ENCODE measurements around the gene DIP2C. TPM values are rescaled to one million over a fixed set of nuclear protein-coding genes. Genes with fewer than 3 reads are reported as not detected.

The DIP2C gene
- total RNA-seq, 1 donor from 2014 or later, result 0.53 TPM

DNA sequence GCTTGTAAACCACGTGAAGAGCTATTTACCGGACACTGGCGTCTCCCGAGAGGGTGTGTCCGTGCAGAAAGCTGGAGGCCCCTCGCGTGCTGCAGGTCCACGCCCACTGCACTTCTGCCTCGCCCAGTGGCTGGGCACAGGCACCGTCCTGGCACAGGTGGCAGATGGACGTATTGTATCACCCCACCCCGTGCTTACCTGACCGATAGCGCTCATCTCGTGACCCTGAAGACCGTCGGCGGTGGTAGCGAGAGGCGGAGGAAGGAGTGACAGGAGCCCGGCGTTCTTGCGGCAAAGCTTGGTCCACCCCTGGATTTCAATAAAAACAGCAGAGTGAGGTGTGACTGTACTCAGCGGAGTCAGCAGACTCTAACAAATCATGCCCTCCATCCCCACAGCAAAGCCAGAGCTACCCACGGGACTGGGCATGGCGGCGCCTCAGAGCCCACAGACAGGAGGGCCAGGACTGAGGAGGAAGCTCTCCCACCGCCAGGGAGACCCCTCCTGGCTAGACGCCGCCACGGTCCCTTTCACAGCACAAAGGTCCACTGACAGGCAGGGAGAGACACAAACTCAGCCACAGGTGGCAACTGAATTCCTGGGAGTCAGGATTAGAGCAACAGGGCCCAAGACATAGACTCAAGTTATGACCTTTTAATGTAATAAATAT, 217.1 kb downstream of the DIP2C start:
- FAIRE-seq, result no peak
- no peaks in the 10 kb centered on the region for H3K27me3 ChIP-seq (ENCODE audit: control insufficient read depth, insufficient read depth, low read length)
- no peaks in the 10 kb centered on the region for H3K36me3 ChIP-seq (ENCODE audit: control insufficient read depth, insufficient read depth, low read length)
- no peak overlapping the region for H3K4me3 ChIP-seq (ENCODE audit: low read depth, low read length)
- TF ChIP-seq, protein P1, sequence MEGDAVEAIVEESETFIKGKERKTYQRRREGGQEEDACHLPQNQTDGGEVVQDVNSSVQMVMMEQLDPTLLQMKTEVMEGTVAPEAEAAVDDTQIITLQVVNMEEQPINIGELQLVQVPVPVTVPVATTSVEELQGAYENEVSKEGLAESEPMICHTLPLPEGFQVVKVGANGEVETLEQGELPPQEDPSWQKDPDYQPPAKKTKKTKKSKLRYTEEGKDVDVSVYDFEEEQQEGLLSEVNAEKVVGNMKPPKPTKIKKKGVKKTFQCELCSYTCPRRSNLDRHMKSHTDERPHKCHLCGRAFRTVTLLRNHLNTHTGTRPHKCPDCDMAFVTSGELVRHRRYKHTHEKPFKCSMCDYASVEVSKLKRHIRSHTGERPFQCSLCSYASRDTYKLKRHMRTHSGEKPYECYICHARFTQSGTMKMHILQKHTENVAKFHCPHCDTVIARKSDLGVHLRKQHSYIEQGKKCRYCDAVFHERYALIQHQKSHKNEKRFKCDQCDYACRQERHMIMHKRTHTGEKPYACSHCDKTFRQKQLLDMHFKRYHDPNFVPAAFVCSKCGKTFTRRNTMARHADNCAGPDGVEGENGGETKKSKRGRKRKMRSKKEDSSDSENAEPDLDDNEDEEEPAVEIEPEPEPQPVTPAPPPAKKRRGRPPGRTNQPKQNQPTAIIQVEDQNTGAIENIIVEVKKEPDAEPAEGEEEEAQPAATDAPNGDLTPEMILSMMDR (IDR thresholded peaks at IDR 0.05; ENCODE audit: insufficient read depth, low read length, severe bottlenecking), result no peak
- DNase-seq (ENCODE audit: low read depth), result no peak

- H3K27me3 ChIP-seq (ENCODE audit: control insufficient read depth, insufficient read depth, low read length), result no peaks in the 10 kb centered on the region
- H3K36me3 ChIP-seq (ENCODE audit: control insufficient read depth, insufficient read depth, low read length), result no peaks in the 10 kb centered on the region
- DNase-seq (ENCODE audit: low read depth), result no peak
- no peak overlapping the region for H3K4me3 ChIP-seq (ENCODE audit: low read depth, low read length)
- TF ChIP-seq, protein P1 (IDR thresholded peaks at IDR 0.05; ENCODE audit: insufficient read depth, low read length, severe bottlenecking), result no peak
- peak; percentile 23 for FAIRE-seq
Observed at GRCh38 chr10:470339-471003, 219.0 kb downstream of the DIP2C start.

DNA sequence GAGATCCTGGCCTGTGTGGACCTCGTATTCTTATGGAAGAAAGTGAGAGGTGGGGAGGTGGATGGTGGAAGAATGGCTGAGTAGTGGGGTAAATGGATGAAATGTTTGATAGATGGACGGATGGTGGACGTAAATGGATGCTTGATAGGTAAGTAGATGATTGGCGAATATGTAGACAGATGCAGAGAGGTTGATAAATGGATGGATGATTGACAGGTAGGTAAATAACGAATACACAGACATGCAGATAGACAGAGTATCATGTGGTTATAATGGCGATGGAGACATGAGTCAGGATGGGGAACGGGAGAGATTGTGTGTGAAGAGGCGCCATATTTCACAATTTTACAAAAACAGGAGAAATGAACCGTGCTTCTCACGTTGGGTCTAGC, 219.5 kb downstream of the DIP2C start:
- no peak for DNase-seq (ENCODE audit: low read depth)
- Histone ChIP-seq H3K27me3 (ENCODE audit: control insufficient read depth, insufficient read depth, low read length) (no peaks in the 10 kb centered on the region), H3K4me3 (ENCODE audit: low read depth, low read length) (no peak overlapping the region), H3K36me3 (ENCODE audit: control insufficient read depth, insufficient read depth, low read length) (no peaks in the 10 kb centered on the region)
- no peak for FAIRE-seq
- TF ChIP-seq, protein P1 (IDR thresholded peaks at IDR 0.05; ENCODE audit: insufficient read depth, low read length, severe bottlenecking), result no peak

GRCh38 chr10:459743-460142, 229.7 kb downstream of the DIP2C start:
- Histone ChIP-seq H3K36me3 (ENCODE audit: control insufficient read depth, insufficient read depth, low read length) (no peaks in the 10 kb centered on the region), H3K4me3 (ENCODE audit: low read depth, low read length) (no peak overlapping the region), H3K27me3 (ENCODE audit: control insufficient read depth, insufficient read depth, low read length) (no peaks in the 10 kb centered on the region)
- DNase-seq (ENCODE audit: low read depth) (no peak), FAIRE-seq (no peak)
- TF ChIP-seq, protein P1 (IDR thresholded peaks at IDR 0.05; ENCODE audit: insufficient read depth, low read length, severe bottlenecking), result no peak

DNA sequence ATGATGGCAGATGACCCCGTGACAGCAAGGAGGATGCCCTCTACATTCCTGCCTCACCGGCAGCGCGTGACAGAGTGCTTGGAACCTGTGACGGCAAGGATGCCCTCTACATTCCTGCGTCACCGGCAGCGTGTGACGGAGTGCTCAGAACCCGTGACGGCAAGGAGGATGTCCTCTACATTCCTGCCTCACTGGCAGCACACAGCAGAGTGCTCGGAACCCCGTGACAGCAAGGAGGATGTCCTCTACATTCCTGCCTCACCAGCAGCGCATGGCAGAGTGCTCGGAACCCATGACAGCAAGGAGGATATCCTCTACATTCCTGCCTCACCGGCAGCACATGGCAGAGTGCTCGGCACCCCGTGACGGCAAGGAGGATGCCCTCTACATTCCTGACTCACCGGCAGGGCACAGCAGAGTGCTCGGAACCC, 231.0 kb downstream of the DIP2C start:
- TF ChIP-seq, protein P1 (IDR thresholded peaks at IDR 0.05; ENCODE audit: insufficient read depth, low read length, severe bottlenecking), result no peak
- Histone ChIP-seq H3K27me3 (ENCODE audit: control insufficient read depth, insufficient read depth, low read length) (no peaks in the 10 kb centered on the region), H3K36me3 (ENCODE audit: control insufficient read depth, insufficient read depth, low read length) (no peaks in the 10 kb centered on the region), H3K4me3 (ENCODE audit: low read depth, low read length) (no peak overlapping the region)
- FAIRE-seq (no peak), DNase-seq (ENCODE audit: low read depth) (no peak)

All from bronchial epithelial cell (primary cell).